ENCODE results near the gene NPPA.

DNA sequence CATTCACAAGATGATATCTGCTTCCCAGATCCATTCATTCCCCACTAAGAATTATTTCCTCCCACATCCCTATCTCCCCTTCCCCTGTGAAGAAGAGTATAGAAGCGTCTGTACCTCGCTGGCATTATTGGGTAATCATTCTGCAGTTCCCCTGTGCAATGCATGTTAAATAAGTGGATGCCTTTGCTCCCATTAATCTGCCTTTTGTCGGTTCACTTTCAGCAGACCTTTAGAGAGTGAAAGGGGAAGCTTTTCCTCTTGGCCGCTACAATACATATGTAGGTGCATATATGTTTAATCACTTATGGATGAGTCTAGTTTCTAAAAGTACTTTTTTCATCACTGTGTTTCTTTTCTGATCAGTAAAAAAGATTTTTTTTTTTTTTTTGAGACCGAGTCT is 34.6 kb downstream of the NPPA start:
- TF ChIP-seq EZH2 (IDR thresholded peaks at IDR 0.05) (no peak), POLR2AphosphoS5 (IDR thresholded peaks at IDR 0.05; ENCODE audit: borderline replicate concordance, low read depth, low read length) (no peak)

Measured in SK-N-MC (cell line).